K562 (cell line): ENCODE data around the gene ZNF584. TPM values are rescaled to one million over a fixed set of nuclear protein-coding genes. Genes with fewer than 3 reads are reported as not detected.
A peak's percentile ranks its signal among the peaks of the same experiment; 100 is the strongest.

Source experiments
- BRF1 ChIP-seq: IDR thresholded peaks from 3 replicates; pipeline ENCODE4 v1.6.1; 2011; ENCODE audit warnings: borderline replicate concordance, mild to moderate bottlenecking; ENCODE audit not compliant: insufficient read length; ENCODE audit errors: extremely low read depth
- DACH1 ChIP-seq: fragments of 450-650 bp; IDR thresholded peaks from 2 replicates; pipeline ENCODE4 v1.6.1; 2018; ENCODE audit not compliant: partially characterized antibody
- FOXM1 ChIP-seq, 2 experiments: fragments of 450-650 bp in 1 of 2; sonication (generic) in 1 of 2; formaldehyde crosslinking in 1 of 2; IDR thresholded peaks; 2 replicates each; pipeline versions ENCODE4 v1.6.1 to v1.9.0; 2017 to 2022; ENCODE audit warnings: low read depth in 2 of 2, mild to moderate bottlenecking in 2 of 2, missing genetic modification reagents in 1 of 2, moderate library complexity in 1 of 2
- HMGN3 ChIP-seq: IDR thresholded peaks from 2 replicates; pipeline ENCODE4 v1.6.1; 2011; ENCODE audit warnings: borderline replicate concordance, low read depth, mild to moderate bottlenecking, mixed read lengths, low read length; ENCODE audit not compliant: insufficient read length; ENCODE audit errors: extremely low read depth
- KDM5B ChIP-seq: fragments of 200-600 bp; sonication (generic); IDR thresholded peaks from 2 replicates; pipeline ENCODE4 v1.6.1; 2012; ENCODE audit warnings: low read depth, mild to moderate bottlenecking, moderate library complexity, low read length, control low read depth, inconsistent platforms; ENCODE audit not compliant: insufficient replicate concordance
- MEF2A ChIP-seq: IDR thresholded peaks from 2 replicates; pipeline ENCODE4 v1.6.1; 2011; ENCODE audit warnings: low read depth, mild to moderate bottlenecking, low read length, moderate library complexity; ENCODE audit not compliant: control insufficient read depth
- NONO ChIP-seq, 2 experiments: fragments of 200-400 bp in 1 of 2; fragments of 450-650 bp in 1 of 2; formaldehyde crosslinking in 1 of 2; IDR thresholded peaks; 2 replicates each; pipeline ENCODE4 v1.6.1; 2017; ENCODE audit warnings: low read depth in 2 of 2, mild to moderate bottlenecking in 2 of 2, moderate library complexity in 2 of 2, low read length in 1 of 2
- PML ChIP-seq: IDR thresholded peaks from 2 replicates; pipeline ENCODE4 v1.6.1; 2012; ENCODE audit warnings: low read length, inconsistent platforms
- PTTG1 ChIP-seq: fragments of 450-650 bp; IDR thresholded peaks from 2 replicates; pipeline ENCODE4 v1.6.1; 2016; ENCODE audit warnings: low read depth, mild to moderate bottlenecking, missing genetic modification characterization, missing compliant biosample characterization
- TAF7 ChIP-seq: fragments of 450-650 bp; IDR thresholded peaks from 2 replicates; pipeline ENCODE4 v1.6.1; 2016; ENCODE audit warnings: missing genetic modification characterization, missing compliant biosample characterization
- ZNF140 ChIP-seq: fragments of 250-450 bp; sonication (Bioruptor Pico); IDR thresholded peaks from 2 replicates; pipeline ENCODE4 v1.8.0; 2021; ENCODE audit warnings: moderate library complexity, mild to moderate bottlenecking, inconsistent platforms
- polyA plus RNA-seq, 8 experiments: library from polyadenylated mRNA; depleted of rRNA in 4 of 8; stranded (reverse) in 5 of 8; unstranded in 3 of 8; fragments of >200 nt; fragmentation: Nextera tagmentation in 2 of 8; fragmentation: Illumina TruSeq in 1 of 8; extraction: Ambion mirVana in 2 of 8; extraction: Trizol in 1 of 8; gene quantifications; 2 replicates each; pipeline versions ENCODE4 v1.2.1 to v1.2.3, GENCODE V29; 2011 to 2014; ENCODE audit warnings: inconsistent platforms in 1 of 8, missing spikeins in 1 of 8
- total RNA-seq, 7 experiments: library from RNA; depleted of rRNA in 6 of 7; stranded (reverse); fragments of >200 nt in 6 of 7; fragmentation: Illumina TruSeq in 2 of 7; extraction: Trizol in 2 of 7; gene quantifications; 2 replicates each; pipeline versions ENCODE4 v1.2.1 to v1.2.3, GENCODE V29; 2011 to 2021; ENCODE audit warnings: low replicate concordance in 1 of 7
- TF ChIP-seq, protein P1 (sequence below), 2 experiments: IDR thresholded peaks in 1 of 2; conservative IDR thresholded peaks in 1 of 2; 2 replicates each; pipeline ENCODE4 v1.6.1; 2016; ENCODE audit warnings: low read depth in 2 of 2, mild to moderate bottlenecking in 1 of 2, missing compliant biosample characterization in 1 of 2, missing genetic modification characterization in 1 of 2, moderate library complexity in 1 of 2
- TF ChIP-seq, protein P2 (sequence below): sonication (generic); formaldehyde crosslinking; IDR thresholded peaks from 2 replicates; pipeline ENCODE4 v1.8.0; 2023; ENCODE audit warnings: missing genetic modification reagents, mild to moderate bottlenecking, borderline replicate concordance

The ZNF584 gene
- total and polyA plus RNA-seq, 9 of the 15 experiments (the other 6 are each of a cell fraction or from before 2014, with no cell fraction given), result 5.8 to 43.4 (median 24.6) TPM

DNA sequence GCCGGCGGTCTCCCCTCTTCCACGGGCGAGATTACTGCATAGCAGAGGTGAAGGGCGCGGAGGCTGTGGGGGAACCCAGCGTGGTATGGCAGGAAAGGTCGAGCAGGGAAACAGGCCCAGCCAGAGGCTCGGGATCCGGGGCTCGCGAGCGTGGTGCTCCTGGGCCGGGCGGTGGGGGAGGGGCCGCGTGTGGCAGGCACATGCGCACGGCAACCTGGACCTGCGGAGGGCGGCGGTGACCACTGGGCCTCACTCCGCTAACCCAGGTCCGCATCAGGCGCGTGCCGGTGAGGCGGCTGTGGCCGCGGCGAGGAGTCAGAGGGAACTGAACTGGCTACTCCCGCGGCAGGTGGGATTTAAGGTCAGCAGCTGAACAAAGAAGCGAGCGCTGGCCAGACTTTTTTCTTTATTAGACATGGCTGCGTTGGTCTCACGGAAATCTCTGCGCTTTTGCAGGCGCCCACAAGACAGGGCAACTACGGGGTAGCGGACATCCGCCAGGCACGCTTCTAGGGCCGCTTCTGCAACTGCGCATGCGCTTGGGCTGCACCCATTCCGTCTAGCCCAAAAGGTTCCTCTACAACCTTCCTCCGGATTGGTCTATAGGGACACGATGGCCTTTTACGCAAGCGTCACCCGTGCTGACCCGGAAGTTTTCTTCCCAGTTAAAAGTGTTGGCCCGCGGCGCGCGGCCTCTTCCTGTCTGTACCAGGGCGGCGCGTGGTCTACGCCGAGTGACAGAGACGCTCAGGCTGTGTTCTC lies 21.7 kb upstream of the ZNF584 start, which contains the start of gene RPS5 (continued):
- TF ChIP-seq, protein P1, sequence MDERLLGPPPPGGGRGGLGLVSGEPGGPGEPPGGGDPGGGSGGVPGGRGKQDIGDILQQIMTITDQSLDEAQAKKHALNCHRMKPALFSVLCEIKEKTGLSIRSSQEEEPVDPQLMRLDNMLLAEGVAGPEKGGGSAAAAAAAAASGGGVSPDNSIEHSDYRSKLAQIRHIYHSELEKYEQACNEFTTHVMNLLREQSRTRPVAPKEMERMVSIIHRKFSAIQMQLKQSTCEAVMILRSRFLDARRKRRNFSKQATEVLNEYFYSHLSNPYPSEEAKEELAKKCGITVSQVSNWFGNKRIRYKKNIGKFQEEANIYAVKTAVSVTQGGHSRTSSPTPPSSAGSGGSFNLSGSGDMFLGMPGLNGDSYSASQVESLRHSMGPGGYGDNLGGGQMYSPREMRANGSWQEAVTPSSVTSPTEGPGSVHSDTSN (CRISPR knock-in tag; IDR thresholded peaks at IDR 0.05; ENCODE audit: low read depth), result no peak
- TF ChIP-seq, protein P1 (tag; conservative IDR thresholded peaks at IDR 0.05; ENCODE audit: low read depth), result no peak
- TF ChIP-seq PTTG1 (no peak), ZNF140 (CRISPR knock-in tag) (no peak), KDM5B (peak; percentile 88), PML (peak; percentile 61), NONO (IDR thresholded peaks at IDR 0.05; ENCODE audit: low read depth in 2 of 2, low read length in 1 of 2) (peak in 1 of 2 experiments; percentile 59; a peak in 1 of 4 replicates), DACH1 (no peak), TAF7 (peak; percentile 96), MEF2A (peak; percentile 22; the same call in 1 of the 2 replicates), BRF1 (no peak), FOXM1 (IDR thresholded peaks at IDR 0.05; ENCODE audit: low read depth) (no peak), FOXM1 (CRISPR knock-in tag; IDR thresholded peaks at IDR 0.05; ENCODE audit: low read depth) (peak; percentile 95; the same call in 1 of the 2 replicates), HMGN3 (peak; percentile 73)
- TF ChIP-seq, protein P2, sequence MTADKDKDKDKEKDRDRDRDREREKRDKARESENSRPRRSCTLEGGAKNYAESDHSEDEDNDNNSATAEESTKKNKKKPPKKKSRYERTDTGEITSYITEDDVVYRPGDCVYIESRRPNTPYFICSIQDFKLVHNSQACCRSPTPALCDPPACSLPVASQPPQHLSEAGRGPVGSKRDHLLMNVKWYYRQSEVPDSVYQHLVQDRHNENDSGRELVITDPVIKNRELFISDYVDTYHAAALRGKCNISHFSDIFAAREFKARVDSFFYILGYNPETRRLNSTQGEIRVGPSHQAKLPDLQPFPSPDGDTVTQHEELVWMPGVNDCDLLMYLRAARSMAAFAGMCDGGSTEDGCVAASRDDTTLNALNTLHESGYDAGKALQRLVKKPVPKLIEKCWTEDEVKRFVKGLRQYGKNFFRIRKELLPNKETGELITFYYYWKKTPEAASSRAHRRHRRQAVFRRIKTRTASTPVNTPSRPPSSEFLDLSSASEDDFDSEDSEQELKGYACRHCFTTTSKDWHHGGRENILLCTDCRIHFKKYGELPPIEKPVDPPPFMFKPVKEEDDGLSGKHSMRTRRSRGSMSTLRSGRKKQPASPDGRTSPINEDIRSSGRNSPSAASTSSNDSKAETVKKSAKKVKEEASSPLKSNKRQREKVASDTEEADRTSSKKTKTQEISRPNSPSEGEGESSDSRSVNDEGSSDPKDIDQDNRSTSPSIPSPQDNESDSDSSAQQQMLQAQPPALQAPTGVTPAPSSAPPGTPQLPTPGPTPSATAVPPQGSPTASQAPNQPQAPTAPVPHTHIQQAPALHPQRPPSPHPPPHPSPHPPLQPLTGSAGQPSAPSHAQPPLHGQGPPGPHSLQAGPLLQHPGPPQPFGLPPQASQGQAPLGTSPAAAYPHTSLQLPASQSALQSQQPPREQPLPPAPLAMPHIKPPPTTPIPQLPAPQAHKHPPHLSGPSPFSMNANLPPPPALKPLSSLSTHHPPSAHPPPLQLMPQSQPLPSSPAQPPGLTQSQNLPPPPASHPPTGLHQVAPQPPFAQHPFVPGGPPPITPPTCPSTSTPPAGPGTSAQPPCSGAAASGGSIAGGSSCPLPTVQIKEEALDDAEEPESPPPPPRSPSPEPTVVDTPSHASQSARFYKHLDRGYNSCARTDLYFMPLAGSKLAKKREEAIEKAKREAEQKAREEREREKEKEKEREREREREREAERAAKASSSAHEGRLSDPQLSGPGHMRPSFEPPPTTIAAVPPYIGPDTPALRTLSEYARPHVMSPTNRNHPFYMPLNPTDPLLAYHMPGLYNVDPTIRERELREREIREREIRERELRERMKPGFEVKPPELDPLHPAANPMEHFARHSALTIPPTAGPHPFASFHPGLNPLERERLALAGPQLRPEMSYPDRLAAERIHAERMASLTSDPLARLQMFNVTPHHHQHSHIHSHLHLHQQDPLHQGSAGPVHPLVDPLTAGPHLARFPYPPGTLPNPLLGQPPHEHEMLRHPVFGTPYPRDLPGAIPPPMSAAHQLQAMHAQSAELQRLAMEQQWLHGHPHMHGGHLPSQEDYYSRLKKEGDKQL (CRISPR knock-in tag), result no peak
